GM12878 (cell line): ENCODE results near the gene ELMO2. TPM values are rescaled to one million over a fixed set of nuclear protein-coding genes. Genes with fewer than 3 reads are reported as not detected.

Experiments used
- BMI1 ChIP-seq: fragments of 450-650 bp; IDR thresholded peaks from 2 replicates; pipeline ENCODE4 v1.6.1; 2016; ENCODE audit warnings: mild to moderate bottlenecking, moderate library complexity, borderline replicate concordance
- GABPA ChIP-seq: IDR thresholded peaks from 2 replicates; pipeline ENCODE4 v1.6.1; 2014; ENCODE audit warnings: antibody characterized with exemption, low read depth, mild to moderate bottlenecking, inconsistent platforms
- GATAD2B ChIP-seq: fragments of 450-650 bp; conservative IDR thresholded peaks from 2 replicates; pipeline ENCODE4 v1.6.1; 2017; ENCODE audit warnings: low read depth, mild to moderate bottlenecking, moderate library complexity
- HDAC6 ChIP-seq: fragments of 200-600 bp; sonication (generic); IDR thresholded peaks from one replicate; pipeline ENCODE4 v1.8.0; 2017; ENCODE audit warnings: antibody characterized with exemption; ENCODE audit not compliant: unreplicated experiment
- HDGF ChIP-seq: fragments of 450-650 bp; IDR thresholded peaks from 2 replicates; pipeline ENCODE4 v1.6.1; 2016; ENCODE audit warnings: antibody characterized with exemption
- IKZF1 ChIP-seq: fragments of 450-650 bp; conservative IDR thresholded peaks from 2 replicates; pipeline ENCODE4 v1.6.1; 2017; ENCODE audit warnings: antibody characterized with exemption, mild to moderate bottlenecking
- IKZF2 ChIP-seq, 2 experiments: fragments of 450-650 bp; IDR thresholded peaks; 2 replicates each; pipeline ENCODE4 v1.6.1; 2017; ENCODE audit warnings: mild to moderate bottlenecking in 2 of 2, moderate library complexity in 2 of 2
- KLF5 ChIP-seq: fragments of 450-650 bp; IDR thresholded peaks from 2 replicates; pipeline ENCODE4 v1.6.1; 2014; ENCODE audit warnings: mild to moderate bottlenecking; ENCODE audit not compliant: partially characterized antibody
- NFXL1 ChIP-seq: fragments of 450-650 bp; IDR thresholded peaks from 2 replicates; pipeline ENCODE4 v1.6.1; 2017; ENCODE audit warnings: antibody characterized with exemption, mild to moderate bottlenecking, borderline replicate concordance
- POU2F2 ChIP-seq: IDR thresholded peaks from 3 replicates; pipeline ENCODE4 v1.6.1; 2011; ENCODE audit warnings: low read depth, mild to moderate bottlenecking, low read length, borderline replicate concordance
- ZNF217 ChIP-seq: fragments of 450-650 bp; IDR thresholded peaks from 2 replicates; pipeline ENCODE4 v1.6.1; 2017; ENCODE audit warnings: antibody characterized with exemption, mild to moderate bottlenecking
- polyA plus RNA-seq, 11 experiments: library from polyadenylated mRNA; depleted of rRNA in 4 of 11; unstranded in 6 of 11; stranded (reverse) in 5 of 11; fragments of >200 nt; fragmentation: Nextera tagmentation in 4 of 11; fragmentation: Illumina TruSeq in 1 of 11; extraction: Ambion mirVana in 4 of 11; extraction: Trizol in 1 of 11; gene quantifications; 1 replicate in 1 of 11; 2 replicates in 10 of 11; pipeline versions ENCODE4 v1.2.1 to v1.2.3, GENCODE V29; 2011 to 2016; ENCODE audit warnings: inconsistent platforms in 2 of 11, missing spikeins in 2 of 11, low read depth in 1 of 11
- total RNA-seq, 4 experiments: library from RNA; depleted of rRNA in 3 of 4; stranded (reverse); fragments of >200 nt in 3 of 4; fragmentation: Illumina TruSeq in 1 of 4; extraction: Trizol in 1 of 4; gene quantifications; 2 replicates each; pipeline versions ENCODE4 v1.2.1 to v1.2.3, GENCODE V29; 2013 to 2021
- TF ChIP-seq, protein P1 (sequence below): fragments of 450-650 bp; IDR thresholded peaks from 2 replicates; pipeline ENCODE4 v1.6.1; 2014; ENCODE audit warnings: mild to moderate bottlenecking
- TF ChIP-seq, protein P2 (sequence below): IDR thresholded peaks from 2 replicates; pipeline ENCODE4 v1.6.1; 2011; ENCODE audit warnings: mild to moderate bottlenecking, low read depth, low read length, moderate library complexity; ENCODE audit not compliant: insufficient replicate concordance
- TF ChIP-seq, protein P3 (sequence below): IDR thresholded peaks from 2 replicates; pipeline ENCODE4 v1.6.1; 2012; ENCODE audit warnings: low read depth, low read length, improper control_type of control experiment
- TF ChIP-seq, protein P4 (sequence below): fragments of 450-650 bp; IDR thresholded peaks from 2 replicates; pipeline ENCODE4 v1.6.1; 2017; ENCODE audit warnings: antibody characterized with exemption, mild to moderate bottlenecking, moderate library complexity
- TF ChIP-seq, protein P5 (sequence below): fragments of 450-650 bp; formaldehyde crosslinking; IDR thresholded peaks from 2 replicates; pipeline ENCODE4 v1.5.0; 2022; ENCODE audit warnings: mild to moderate bottlenecking, missing genetic modification characterization
- TF ChIP-seq, protein P6 (sequence below): fragments of 450-650 bp; IDR thresholded peaks from 2 replicates; pipeline ENCODE4 v1.6.1; 2017; ENCODE audit warnings: low read depth, mild to moderate bottlenecking, moderate library complexity

Gene ELMO2
- total and polyA plus RNA-seq, 10 of the 15 experiments (the other 5 are each of a cell fraction or from before 2014, with no cell fraction given), result 14.2 to 40.2 (median 37.6) TPM

DNA sequence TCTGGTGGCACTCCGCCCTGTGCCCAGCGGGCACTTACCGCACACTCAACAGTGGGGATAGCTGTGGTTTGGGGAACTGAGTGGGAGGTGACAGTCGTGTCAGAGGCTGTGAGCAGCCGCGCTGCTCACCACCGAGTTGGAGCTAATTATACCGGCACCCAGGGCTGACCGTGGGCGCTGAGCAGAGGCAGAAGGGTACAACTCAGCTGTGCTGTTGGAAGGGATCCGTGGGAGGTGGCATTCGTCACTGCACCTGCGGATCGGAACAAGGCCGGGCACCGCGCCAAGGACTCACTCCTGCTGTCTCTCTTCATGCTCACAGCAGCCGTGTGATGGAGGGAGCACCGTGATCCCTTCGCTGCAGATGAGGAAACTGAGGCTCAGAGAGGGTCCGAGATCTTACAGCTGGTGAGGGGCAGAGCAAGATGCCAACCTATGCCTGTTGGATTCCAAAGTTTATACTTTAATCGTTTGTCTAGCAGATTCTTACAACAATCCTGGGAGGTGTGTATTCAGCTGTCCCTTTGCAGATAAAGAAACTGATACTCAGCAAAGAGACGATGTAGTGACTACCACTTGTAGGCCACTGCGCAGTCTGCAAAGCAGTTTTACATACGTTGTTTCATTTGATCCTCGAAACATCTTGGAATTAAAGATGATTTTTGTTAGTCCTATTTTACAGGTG is 713 bp upstream of the ELMO2 start (continued):
- TF ChIP-seq POU2F2 (no peak), BMI1 (peak; percentile 47; the same call in 1 of the 2 replicates), NFXL1 (peak; percentile 53; the same call in 1 of the 2 replicates), IKZF2 (IDR thresholded peaks at IDR 0.05) (peak; percentile 93 to 95), GATAD2B (peak; percentile 91), HDGF (no peak), IKZF1 (peak; percentile 95), ZNF217 (0 out of 2 replicates have a peak, but pooled peaks have one; percentile 53), GABPA (no peak), KLF5 (no peak), HDAC6 (no peak)
- TF ChIP-seq, protein P1, sequence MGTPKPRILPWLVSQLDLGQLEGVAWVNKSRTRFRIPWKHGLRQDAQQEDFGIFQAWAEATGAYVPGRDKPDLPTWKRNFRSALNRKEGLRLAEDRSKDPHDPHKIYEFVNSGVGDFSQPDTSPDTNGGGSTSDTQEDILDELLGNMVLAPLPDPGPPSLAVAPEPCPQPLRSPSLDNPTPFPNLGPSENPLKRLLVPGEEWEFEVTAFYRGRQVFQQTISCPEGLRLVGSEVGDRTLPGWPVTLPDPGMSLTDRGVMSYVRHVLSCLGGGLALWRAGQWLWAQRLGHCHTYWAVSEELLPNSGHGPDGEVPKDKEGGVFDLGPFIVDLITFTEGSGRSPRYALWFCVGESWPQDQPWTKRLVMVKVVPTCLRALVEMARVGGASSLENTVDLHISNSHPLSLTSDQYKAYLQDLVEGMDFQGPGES, result no peak
- TF ChIP-seq, protein P2, sequence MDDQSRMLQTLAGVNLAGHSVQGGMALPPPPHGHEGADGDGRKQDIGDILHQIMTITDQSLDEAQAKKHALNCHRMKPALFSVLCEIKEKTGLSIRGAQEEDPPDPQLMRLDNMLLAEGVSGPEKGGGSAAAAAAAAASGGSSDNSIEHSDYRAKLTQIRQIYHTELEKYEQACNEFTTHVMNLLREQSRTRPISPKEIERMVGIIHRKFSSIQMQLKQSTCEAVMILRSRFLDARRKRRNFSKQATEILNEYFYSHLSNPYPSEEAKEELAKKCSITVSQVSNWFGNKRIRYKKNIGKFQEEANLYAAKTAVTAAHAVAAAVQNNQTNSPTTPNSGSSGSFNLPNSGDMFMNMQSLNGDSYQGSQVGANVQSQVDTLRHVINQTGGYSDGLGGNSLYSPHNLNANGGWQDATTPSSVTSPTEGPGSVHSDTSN, result no peak
- TF ChIP-seq, protein P3, sequence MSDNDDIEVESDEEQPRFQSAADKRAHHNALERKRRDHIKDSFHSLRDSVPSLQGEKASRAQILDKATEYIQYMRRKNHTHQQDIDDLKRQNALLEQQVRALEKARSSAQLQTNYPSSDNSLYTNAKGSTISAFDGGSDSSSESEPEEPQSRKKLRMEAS, result no peak
- TF ChIP-seq, protein P4, sequence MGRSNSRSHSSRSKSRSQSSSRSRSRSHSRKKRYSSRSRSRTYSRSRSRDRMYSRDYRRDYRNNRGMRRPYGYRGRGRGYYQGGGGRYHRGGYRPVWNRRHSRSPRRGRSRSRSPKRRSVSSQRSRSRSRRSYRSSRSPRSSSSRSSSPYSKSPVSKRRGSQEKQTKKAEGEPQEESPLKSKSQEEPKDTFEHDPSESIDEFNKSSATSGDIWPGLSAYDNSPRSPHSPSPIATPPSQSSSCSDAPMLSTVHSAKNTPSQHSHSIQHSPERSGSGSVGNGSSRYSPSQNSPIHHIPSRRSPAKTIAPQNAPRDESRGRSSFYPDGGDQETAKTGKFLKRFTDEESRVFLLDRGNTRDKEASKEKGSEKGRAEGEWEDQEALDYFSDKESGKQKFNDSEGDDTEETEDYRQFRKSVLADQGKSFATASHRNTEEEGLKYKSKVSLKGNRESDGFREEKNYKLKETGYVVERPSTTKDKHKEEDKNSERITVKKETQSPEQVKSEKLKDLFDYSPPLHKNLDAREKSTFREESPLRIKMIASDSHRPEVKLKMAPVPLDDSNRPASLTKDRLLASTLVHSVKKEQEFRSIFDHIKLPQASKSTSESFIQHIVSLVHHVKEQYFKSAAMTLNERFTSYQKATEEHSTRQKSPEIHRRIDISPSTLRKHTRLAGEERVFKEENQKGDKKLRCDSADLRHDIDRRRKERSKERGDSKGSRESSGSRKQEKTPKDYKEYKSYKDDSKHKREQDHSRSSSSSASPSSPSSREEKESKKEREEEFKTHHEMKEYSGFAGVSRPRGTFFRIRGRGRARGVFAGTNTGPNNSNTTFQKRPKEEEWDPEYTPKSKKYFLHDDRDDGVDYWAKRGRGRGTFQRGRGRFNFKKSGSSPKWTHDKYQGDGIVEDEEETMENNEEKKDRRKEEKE, result no peak
- TF ChIP-seq, protein P5, sequence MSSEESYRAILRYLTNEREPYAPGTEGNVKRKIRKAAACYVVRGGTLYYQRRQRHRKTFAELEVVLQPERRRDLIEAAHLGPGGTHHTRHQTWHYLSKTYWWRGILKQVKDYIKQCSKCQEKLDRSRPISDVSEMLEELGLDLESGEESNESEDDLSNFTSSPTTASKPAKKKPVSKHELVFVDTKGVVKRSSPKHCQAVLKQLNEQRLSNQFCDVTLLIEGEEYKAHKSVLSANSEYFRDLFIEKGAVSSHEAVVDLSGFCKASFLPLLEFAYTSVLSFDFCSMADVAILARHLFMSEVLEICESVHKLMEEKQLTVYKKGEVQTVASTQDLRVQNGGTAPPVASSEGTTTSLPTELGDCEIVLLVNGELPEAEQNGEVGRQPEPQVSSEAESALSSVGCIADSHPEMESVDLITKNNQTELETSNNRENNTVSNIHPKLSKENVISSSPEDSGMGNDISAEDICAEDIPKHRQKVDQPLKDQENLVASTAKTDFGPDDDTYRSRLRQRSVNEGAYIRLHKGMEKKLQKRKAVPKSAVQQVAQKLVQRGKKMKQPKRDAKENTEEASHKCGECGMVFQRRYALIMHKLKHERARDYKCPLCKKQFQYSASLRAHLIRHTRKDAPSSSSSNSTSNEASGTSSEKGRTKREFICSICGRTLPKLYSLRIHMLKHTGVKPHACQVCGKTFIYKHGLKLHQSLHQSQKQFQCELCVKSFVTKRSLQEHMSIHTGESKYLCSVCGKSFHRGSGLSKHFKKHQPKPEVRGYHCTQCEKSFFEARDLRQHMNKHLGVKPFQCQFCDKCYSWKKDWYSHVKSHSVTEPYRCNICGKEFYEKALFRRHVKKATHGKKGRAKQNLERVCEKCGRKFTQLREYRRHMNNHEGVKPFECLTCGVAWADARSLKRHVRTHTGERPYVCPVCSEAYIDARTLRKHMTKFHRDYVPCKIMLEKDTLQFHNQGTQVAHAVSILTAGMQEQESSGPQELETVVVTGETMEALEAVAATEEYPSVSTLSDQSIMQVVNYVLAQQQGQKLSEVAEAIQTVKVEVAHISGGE (CRISPR knock-in tag), result no peak
- TF ChIP-seq, protein P6, sequence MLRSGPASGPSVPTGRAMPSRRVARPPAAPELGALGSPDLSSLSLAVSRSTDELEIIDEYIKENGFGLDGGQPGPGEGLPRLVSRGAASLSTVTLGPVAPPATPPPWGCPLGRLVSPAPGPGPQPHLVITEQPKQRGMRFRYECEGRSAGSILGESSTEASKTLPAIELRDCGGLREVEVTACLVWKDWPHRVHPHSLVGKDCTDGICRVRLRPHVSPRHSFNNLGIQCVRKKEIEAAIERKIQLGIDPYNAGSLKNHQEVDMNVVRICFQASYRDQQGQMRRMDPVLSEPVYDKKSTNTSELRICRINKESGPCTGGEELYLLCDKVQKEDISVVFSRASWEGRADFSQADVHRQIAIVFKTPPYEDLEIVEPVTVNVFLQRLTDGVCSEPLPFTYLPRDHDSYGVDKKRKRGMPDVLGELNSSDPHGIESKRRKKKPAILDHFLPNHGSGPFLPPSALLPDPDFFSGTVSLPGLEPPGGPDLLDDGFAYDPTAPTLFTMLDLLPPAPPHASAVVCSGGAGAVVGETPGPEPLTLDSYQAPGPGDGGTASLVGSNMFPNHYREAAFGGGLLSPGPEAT, result peak; percentile 90; the same call in 1 of the 2 replicates
